Rectal smooth muscle tissue (tissue), 1 donor: ENCODE measurements around the gene PCBP4.

ENCODE experiments used
- H3K27ac ChIP-seq: one replicate; pipeline ENCODE4 v1.7.0; 2013; ENCODE audit warnings: low read depth, low read length, inconsistent platforms
- H3K27me3 ChIP-seq: one replicate; pipeline ENCODE4 v1.7.0; 2013; ENCODE audit warnings: low read length; ENCODE audit not compliant: control insufficient read depth, insufficient read depth
- H3K36me3 ChIP-seq: one replicate; pipeline ENCODE4 v1.7.0; 2013; ENCODE audit warnings: low read length; ENCODE audit not compliant: control insufficient read depth, insufficient read depth
- H3K4me1 ChIP-seq: one replicate; pipeline ENCODE4 v1.7.0; 2013; ENCODE audit warnings: low read length; ENCODE audit not compliant: control insufficient read depth, insufficient read depth
- H3K4me3 ChIP-seq: one replicate; pipeline ENCODE4 v1.7.0; 2013; ENCODE audit warnings: low read length
- H3K9ac ChIP-seq: one replicate; pipeline ENCODE4 v1.7.0; 2013; ENCODE audit warnings: low read length

The PCBP4 gene

DNA sequence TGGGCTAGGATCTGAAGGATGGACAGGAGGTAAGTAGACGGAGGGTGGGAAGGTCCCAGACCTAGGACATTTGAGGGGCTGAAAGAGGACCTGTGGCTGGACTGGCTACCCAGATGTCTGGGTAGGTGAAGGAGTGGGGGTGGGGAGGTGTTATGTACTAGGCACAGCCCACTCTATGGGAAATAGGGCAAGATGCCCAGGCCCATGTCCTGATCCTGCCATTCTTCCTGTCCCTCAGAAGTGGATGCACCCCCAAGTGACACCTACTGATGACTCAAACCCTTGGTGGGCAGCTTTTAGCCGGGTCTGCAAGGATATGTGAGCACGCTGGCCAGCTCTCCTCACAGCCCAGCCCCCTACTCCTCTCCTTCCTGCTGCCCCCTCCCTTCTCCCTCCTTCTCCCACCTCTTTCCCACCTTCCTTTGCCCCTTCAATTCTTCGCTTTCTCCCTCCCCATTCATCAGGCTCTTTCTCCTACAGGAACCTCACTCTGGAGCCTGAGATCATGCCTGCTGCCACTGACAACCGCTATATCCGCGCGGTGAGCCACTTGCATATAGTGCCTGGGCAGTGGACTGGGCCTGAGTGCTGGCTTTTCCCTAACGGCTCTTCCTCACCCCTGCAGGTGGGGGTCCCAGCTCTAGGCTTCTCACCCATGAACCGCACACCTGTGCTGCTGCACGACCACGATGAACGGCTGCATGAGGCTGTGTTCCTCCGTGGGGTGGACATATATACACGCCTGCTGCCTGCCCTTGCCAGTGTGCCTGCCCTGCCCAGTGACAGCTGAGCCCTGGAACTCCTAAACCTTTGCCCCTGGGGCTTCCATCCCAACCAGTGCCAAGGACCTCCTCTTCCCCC lies 21.3 kb upstream of the PCBP4 start:
- Histone ChIP-seq H3K9ac (no peak overlapping the region), H3K4me3 (no peak overlapping the region), H3K27me3 (no peaks in the 10 kb centered on the region), H3K27ac (no peak overlapping the region), H3K36me3 (peaks cover 10% of the 10 kb centered on the region), H3K4me1 (peaks cover 5% of the 10 kb centered on the region)

DNA sequence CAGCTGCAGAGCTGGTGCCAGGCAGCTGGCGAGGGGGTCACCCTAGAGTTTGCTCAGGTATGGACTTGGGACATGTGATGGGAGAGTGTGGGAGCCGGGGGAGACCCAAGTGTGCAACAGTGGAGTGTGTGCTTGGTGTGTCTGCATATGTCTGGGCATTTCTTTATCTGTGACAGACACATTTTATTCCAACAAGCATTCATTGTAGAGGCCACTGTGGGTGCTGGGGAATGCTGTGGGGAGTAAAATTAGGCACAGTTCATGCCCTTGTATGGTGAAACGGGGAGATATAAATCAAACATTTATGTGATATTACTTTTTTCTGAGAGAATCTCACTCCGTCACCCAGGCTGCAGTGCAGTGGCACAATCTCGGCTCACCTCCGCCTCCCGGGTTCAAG lies 20.3 kb upstream of the PCBP4 start:
- H3K4me1 ChIP-seq, result peaks cover 6% of the 10 kb centered on the region
- H3K4me3 ChIP-seq, result no peak overlapping the region
- no peak overlapping the region for H3K9ac ChIP-seq
- H3K27ac ChIP-seq, result no peak overlapping the region
- no peaks in the 10 kb centered on the region for H3K27me3 ChIP-seq
- peaks cover 6% of the 10 kb centered on the region for H3K36me3 ChIP-seq

DNA sequence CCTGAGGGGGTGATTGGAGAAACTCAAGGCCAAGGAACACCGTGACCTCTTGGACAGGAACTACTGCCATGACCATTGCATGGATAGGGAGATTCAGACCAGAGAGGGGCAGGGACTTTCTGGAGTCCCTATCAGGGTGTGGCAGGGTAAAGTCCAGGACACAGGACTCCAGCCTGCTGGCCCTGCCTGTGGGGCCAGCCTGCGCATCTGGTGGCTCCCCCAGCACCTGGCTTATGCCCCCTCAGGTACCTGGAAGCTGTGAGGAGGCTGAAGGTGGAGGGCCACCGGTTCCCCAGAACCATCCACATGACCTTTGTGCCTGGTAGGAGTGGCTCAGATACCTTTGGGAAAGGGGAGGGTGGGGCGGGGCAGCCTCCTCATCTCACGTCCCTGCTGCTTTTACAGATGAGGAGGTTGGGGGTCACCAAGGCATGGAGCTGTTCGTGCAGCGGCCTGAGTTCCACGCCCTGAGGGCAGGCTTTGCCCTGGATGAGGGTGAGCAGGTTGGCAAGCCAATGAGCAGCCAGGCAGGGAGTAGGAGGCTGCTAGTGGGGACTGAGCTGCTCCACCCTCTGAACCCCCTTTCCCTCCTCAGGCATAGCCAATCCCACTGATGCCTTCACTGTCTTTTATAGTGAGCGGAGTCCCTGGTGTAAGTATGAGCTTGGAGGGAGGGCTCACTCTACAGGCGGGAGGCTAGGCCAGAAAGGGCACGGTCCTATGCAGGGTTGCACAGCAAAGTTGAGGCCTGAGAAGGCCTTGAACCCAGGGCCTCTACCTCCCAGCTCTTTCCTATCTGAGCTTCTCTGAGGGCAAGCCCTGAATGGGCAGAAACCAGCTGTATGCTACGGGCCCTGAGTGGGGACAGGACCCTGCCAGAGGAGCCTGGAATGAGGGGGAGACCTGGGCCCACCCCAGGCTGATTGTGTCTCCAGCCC lies 19.0 kb upstream of the PCBP4 start:
- H3K4me3 ChIP-seq, result no peak overlapping the region
- peaks cover under 1% of the 10 kb centered on the region for H3K36me3 ChIP-seq
- no peak overlapping the region for H3K27ac ChIP-seq
- H3K9ac ChIP-seq, result no peak overlapping the region
- no peaks in the 10 kb centered on the region for H3K27me3 ChIP-seq
- H3K4me1 ChIP-seq, result peaks cover 10% of the 10 kb centered on the region

DNA sequence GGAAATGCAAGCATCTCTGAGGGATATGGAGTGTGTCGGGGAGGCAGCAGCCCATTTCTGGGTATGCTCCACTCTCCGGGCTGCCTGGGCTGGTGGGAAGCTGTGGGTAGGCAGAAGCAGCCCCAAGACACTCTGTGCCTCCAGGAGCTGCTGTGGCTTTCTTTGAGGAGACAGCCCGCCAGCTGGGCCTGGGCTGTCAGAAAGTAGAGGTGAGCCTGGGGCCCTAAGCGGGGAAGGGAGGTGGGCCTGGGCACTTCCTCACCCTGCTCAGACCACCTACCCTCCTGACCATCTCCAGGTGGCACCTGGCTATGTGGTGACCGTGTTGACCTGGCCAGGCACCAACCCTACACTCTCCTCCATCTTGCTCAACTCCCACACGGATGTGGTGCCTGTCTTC lies 17.8 kb upstream of the PCBP4 start:
- Histone ChIP-seq H3K4me3 (no peak overlapping the region), H3K36me3 (no peaks in the 10 kb centered on the region), H3K9ac (no peak overlapping the region), H3K4me1 (peaks cover 10% of the 10 kb centered on the region), H3K27me3 (no peaks in the 10 kb centered on the region), H3K27ac (no peak overlapping the region)

DNA sequence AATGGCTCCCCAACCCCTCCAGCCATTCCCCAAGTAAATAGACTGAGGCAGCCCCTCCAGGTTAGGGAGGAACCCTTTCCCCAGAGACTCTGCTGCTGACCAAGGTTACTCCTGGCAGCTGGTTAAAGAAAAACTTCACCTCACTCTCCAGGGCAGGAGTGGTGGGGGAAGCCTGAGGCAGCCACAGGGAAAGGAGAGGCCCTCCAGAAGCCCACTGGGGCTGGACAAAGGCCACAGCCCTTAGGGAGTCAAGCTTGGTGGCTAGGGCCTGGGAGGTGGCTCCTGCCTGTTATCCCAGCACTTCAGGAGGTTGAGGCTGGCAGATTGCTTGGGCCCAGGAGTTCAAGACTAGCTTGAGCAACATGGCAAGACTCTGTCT lies 17.0 kb upstream of the PCBP4 start:
- peaks cover 10% of the 10 kb centered on the region for H3K4me1 ChIP-seq
- H3K27ac ChIP-seq, result no peak overlapping the region
- H3K9ac ChIP-seq, result no peak overlapping the region
- peak overlapping the region; percentile 60 for H3K4me3 ChIP-seq
- no peaks in the 10 kb centered on the region for H3K27me3 ChIP-seq
- no peaks in the 10 kb centered on the region for H3K36me3 ChIP-seq

DNA sequence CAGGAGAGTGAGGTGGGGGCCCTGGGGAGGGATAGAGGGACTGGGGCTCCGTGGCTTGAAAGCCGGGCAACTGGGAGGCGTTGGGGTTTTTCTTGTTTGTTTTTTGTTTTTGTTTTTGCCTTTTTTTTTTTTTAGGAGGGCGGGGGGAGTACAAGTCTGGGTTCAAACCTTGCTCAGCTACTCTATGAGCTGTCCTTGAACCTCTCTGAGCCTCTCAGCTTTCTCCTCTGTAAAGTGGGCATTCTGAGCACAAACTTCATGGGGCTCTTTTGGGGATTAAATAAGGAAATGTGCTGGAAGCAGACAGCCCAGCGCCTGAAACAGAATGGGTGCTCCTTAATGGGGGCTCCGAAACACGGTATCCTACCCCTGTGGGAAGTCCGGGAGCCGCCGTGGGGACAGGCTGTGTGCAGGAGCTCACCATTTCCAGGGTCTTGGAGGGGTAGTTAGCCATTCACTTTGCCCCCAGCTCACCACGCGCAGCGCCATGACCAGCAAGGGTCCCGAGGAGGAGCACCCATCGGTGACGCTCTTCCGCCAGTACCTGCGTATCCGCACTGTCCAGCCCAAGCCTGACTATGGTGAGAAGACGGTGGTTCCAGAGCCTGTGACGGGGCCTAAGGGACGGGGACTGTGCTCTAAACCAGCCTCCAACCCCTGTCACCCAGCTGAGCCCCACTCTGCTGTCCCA lies 16.5 kb upstream of the PCBP4 start:
- Histone ChIP-seq H3K27me3 (no peaks in the 10 kb centered on the region), H3K9ac (peak overlapping the region; percentile 77), H3K4me1 (peaks cover 10% of the 10 kb centered on the region), H3K27ac (peak overlapping the region; percentile 94), H3K4me3 (peak overlapping the region; percentile 60), H3K36me3 (no peaks in the 10 kb centered on the region)

DNA sequence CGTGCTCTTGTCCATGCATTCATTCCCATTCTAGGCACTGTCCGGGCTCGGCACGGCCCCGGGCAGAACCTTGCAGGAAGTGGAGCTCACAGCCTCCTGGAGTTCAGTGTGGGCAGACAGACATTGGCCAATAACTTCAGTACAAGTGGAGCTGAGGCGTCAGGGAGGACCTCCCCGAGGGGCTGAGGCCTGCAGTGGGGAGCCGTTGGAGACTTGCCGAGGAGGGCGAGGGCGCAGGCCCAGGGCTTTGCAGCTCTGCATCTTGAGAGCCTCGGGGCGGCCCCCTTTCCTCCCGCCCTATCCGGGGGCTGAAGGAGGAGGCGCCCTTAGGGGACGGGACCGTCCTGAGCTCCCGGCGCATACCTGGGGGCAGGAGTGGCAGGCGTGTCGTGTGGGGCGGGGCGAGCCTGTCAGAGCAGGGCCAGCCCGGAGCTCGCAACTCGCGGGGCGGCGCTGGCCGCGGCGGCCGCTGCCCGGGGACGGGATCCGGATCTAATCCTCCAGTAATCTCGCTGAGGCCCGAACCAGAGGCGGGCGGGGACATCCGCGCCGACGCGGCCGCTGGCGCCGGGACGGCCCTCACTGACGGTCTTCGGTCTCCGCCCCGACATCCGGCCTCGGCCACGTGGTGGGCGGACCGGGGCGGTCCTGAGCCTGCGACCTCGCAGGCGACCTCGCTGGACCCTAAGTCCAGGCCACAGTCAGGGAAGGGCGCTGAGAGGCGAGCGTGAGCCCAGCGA lies 15.8 kb upstream of the PCBP4 start, which contains the start of gene ACY1:
Gene ACY1 (plus strand): TSS at position 698 of the 740 bp plus-strand sequence. CDS start 530 bp downstream, outside the sequence.
- peaks cover 10% of the 10 kb centered on the region for H3K4me1 ChIP-seq
- H3K9ac ChIP-seq, result peak within 1 kb of the TSS; percentile 77
- H3K4me3 ChIP-seq, result peak within 1 kb of the TSS; percentile 60
- H3K36me3 ChIP-seq, result no peaks in the 10 kb centered on the region
- no peaks in the 10 kb centered on the region for H3K27me3 ChIP-seq
- peak within 1 kb of the TSS; percentile 94 for H3K27ac ChIP-seq

DNA sequence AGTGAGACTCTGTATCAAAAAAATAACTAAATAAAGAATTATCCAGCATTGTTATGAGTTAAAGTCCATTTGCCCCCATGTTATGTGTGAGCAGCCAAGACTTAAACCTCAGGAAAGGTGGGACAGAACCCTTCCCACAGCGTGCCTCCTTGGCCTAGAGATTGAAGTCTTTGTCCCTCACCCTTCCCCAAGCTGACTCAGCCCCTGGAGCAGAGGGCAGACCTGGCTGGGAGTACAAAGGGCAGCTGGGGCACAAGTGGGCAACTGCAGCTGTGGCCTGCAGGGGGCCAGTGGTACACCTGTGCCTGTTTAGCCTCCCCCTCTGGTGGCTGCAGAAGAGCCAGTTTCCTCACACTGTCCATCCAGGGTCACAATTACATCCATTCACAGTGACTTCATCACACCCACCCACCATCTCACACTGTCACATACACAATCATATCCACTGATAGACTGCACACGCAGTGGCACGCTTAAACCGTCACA lies 15.1 kb upstream of the PCBP4 start:
- peak overlapping the region; percentile 94 for H3K27ac ChIP-seq
- no peaks in the 10 kb centered on the region for H3K36me3 ChIP-seq
- H3K4me3 ChIP-seq, result peak overlapping the region; percentile 60
- peak overlapping the region; percentile 77 for H3K9ac ChIP-seq
- peaks cover 10% of the 10 kb centered on the region for H3K4me1 ChIP-seq
- no peaks in the 10 kb centered on the region for H3K27me3 ChIP-seq

DNA sequence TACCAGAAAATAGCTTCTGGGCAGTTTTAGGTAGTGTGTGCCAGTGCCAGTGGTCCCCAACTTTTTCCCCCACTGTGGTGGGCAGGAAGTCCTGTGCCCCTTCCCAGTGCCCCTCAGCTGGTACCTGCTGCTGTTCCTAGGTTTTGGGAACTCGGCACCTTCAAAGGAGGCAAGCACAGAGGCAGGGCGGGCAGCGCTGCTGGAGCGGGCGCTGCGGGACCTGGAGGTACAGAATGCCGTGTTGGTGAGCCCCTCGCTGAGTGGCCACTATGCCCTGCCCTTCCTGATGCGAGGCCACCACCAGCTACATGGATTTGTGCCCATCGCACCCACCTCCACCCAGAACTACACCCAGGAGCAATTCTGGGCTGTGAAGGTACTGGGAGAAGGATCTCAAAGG lies 13.0 kb upstream of the PCBP4 start:
- Histone ChIP-seq H3K4me3 (no peak overlapping the region), H3K4me1 (peaks cover 13% of the 10 kb centered on the region), H3K27ac (no peak overlapping the region), H3K36me3 (no peaks in the 10 kb centered on the region), H3K27me3 (no peaks in the 10 kb centered on the region), H3K9ac (no peak overlapping the region)

DNA sequence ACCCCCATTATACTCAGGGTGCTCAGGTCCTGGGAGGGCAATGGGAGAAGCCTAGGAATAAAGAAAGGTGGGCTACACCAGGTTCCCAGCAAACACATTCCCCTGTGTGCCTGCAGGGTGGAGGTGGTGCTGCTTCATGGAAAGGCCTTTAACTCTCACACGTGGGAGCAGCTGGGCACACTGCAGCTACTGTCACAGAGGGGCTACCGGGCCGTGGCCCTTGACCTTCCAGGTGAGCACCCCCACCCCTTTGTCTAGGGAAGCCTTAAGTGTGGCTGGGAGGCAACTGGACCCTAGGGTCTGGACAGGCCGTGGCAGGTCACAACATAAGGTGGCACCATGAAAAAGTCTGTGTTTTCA lies 10.9 kb upstream of the PCBP4 start:
- H3K27me3 ChIP-seq, result no peaks in the 10 kb centered on the region
- peaks cover 16% of the 10 kb centered on the region for H3K4me1 ChIP-seq
- no peak overlapping the region for H3K9ac ChIP-seq
- no peaks in the 10 kb centered on the region for H3K36me3 ChIP-seq
- H3K27ac ChIP-seq, result no peak overlapping the region
- no peak overlapping the region for H3K4me3 ChIP-seq

DNA sequence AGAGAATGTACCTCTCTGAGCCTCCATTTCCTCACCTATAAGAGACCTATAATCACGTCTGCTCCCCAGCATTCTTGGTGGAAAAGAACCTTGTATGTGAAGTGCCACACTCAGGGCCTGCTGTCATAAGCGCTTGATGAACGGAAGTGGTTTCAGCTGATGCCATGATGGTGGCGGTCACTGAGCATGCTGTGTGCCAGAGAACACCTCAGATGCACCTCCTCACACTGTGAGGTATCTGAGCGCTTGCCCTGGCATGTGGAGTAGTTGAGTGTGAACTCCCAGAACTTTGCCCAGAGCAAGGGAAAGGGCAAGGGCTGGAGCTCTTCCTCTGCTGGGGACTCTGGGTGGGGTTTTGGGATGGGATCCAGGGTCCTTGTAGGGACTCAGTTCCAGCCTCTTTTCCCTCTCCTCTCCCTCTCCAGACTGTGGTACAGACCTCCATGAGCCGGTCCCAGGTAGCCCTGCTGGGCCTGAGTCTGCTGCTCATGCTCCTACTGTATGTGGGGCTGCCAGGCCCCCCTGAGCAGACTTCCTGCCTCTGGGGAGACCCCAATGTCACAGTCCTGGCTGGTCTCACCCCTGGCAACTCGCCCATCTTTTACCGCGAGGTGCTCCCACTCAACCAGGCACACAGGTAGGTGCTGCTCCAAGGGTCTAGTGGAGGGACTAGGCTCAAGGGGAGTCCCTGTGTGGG lies 10.3 kb upstream of the PCBP4 start:
- Histone ChIP-seq H3K27me3 (no peaks in the 10 kb centered on the region), H3K36me3 (no peaks in the 10 kb centered on the region), H3K4me1 (peaks cover 15% of the 10 kb centered on the region), H3K4me3 (no peak overlapping the region), H3K27ac (no peak overlapping the region), H3K9ac (no peak overlapping the region)
